Left lobe of liver (tissue), 2 donors: ENCODE measurements around the gene RGS10. TPM values are rescaled to one million over a fixed set of nuclear protein-coding genes. Genes with fewer than 3 reads are reported as not detected.
"Not testable (repeated sequence)": the region's sequence is repeated elsewhere in the genome, so short reads cannot be mapped to it uniquely, and the experiment has no call there.

Source experiments
- ATAC-seq: fragments of 200-7000 bp; cut with Tn5 transposase; one replicate; pipeline ENCODE4 v1.9.1; 2020; ENCODE audit warnings: mild to moderate bottlenecking, moderate library complexity
- DNase-seq: peaks from one replicate; pipeline ENCODE4 v3.0.0-alpha.2; 2020; ENCODE audit warnings: low spot score
- total RNA-seq: library from RNA; stranded (reverse); gene quantifications from one replicate; pipeline ENCODE4 v1.2.1, GENCODE V29; 2021
- donor health status: DM: no; HTN: no; CAD: no; lungs with moderate emphysema.
- donor health status: DM: no; HTN: yes; CAD: no.

RGS10 gene
- total RNA-seq, 1 donor from 2014 or later = 1.3 TPM

DNA sequence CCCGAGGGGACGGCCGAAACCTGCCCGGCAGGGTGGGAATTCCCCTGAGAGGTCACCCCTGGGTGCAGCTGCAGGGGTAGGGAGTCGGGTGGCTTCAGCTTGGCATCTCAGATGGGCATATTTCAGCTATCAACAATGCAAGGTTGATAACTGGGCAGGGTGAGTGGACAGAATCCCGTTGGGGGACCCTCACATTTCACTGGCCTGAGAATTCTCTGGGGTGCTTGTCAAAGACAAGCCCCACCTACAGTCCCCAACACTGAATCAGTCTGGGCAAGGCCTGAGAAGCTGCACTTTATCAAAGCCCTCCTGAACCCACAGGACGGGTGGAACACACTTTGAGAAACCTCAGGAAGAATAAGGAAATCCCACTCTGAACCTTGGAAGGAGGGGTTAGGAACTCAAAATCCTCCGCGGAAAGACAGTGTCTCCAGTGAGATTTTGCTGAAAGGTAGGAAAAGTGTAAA, 3.1 kb downstream of the RGS10 start:
- no peak for ATAC-seq

DNA sequence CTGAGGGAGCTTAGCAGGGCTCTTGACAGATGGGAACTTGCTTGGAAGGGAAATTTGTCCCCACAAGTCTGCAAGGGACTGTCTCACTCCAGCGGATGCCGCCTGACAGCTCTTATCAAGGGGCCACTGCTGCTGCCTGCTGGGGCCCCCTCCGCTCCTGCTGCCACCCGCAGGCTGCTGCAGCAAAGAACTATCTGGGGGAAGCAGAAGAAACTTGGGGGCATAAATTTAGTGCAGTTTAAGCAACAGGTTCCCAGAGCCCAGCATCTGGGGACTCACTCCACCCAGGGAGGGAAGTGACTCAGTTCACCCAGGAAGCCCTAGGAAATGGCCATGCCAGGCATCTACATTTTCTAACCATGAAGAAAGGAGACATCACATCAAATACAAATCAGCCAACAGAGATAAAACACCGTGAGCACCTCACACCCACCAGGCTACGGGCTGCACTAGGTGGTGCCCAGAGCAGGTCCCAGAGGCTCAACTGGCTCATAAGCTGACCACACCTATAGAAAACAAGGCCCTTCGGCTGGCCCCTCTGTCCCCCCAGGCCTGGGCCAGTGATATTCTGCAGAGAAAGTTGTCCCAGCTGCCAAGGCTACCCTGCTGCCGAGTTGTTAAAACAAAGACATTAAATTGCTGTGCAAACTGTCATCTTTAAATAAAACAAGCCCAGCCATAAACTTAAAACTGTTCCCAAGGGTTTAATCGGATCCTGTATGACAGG, 3.7 kb downstream of the RGS10 start:
- ATAC-seq (no peak), DNase-seq (peak; percentile 30)

More for the DNA sequence above, 3.1 kb downstream of the RGS10 start:
- peak; percentile 15 for DNase-seq

DNA sequence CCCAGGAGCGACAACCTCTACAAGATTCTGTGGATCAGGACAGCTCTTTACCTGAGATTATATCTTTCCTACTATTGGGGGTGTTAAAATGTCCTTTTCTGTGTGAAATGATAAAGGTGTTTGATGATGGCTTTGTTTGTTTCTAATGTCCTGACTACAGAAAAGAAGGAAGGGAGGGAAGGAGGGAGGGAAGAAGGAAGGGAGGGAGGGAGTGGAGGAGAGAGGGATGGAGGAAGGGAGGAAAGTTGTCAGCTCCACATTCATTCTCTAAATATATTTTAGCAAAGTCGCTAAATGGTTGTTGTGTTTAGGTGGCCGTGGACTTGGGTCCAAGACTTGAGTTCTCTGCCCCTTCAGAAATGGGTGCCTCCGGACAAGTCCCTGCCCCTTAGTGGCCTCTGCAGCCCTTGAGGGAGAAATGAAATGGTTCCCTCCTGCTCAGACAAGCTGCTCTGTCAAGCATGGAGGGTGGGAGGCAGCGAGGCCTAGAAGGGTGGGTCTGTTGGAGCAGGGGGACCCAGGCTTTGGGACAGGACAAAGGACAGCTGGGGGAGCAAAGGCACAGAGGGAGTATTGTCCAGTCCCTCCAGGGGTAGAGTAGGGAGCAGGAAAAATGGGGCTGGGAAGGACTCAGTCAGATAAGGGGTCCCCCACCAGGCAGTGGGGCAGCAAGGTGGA, 4.4 kb downstream of the RGS10 start:
- peak; percentile 37 for DNase-seq
- ATAC-seq = no peak

DNA sequence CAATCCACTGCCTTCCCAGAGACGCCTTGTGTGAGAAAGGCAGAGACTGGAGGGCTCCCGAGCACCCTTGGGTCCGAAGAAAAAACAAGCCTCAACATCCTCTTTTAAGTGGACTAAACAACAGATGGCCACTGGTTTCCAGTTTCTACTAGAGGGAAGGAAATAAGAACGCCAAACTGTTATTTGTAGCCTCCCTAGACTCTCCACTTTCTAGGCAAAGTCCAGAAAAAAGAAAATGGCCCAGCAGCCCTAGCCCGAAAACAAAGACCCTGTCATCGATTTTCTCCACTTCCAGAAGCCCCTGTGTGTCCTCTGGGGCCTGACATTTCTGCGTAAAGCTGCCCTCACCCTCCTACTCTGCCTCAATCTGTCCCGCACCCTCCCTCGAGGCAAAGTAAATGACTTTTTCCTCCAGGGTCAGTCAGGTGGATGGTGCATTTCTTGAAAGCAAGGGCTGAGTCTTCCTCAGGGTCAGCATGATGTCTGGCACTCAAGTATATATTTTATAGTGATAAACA, 6.0 kb downstream of the RGS10 start:
- DNase-seq (peak; percentile 0), ATAC-seq (no peak)

DNA sequence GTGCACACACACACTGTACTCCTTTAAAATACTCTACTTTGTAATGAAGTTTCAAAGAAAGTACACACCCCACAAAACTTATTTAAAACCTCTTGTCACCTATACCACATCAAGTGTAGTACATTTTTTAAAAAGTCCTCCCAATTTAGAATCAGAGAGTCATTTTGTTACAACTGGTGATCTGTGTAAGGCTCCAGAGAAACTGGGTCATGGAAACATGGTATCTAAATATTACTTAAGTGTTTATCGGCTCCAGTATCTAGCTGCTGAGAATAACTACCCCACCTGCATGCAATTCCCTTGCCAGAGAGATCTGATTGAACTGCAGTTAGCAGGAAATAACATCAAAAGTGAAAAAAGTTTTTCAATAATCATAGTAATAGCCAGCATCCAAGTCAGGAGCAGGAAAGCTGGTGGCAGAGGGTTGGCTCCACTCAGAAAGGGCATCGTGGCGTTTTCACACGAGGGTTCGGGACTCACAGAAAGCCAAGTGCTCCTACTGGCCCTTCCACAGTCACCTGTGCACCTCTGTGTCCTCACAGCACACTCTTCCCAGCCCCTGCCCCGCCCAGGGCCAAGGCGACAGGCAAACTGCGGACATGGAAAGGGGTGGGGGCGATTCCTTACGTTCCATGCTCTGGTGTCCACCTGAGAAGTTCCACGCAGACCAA, 6.5 kb downstream of the RGS10 start:
- ATAC-seq = no peak
- no peak for DNase-seq

DNA sequence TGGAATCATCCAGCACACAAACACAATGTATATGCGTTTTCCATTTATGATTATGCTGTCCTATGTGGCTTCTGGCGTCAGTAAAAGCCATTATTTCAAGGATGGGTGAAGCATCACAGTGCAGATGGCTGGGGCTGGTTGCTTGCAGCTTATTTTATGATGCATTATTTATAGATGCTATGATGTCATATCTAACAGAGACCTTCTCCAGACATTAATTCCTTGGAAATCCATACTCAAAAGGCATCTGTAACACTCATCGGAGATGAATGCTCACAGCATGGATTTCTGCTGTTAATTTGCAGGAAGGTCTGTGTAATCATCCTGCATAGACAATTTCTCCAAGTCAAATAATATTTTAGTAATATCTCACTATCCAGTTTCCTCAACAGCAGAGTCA, 7.2 kb downstream of the RGS10 start:
- no peak for ATAC-seq
- DNase-seq = no peak

DNA sequence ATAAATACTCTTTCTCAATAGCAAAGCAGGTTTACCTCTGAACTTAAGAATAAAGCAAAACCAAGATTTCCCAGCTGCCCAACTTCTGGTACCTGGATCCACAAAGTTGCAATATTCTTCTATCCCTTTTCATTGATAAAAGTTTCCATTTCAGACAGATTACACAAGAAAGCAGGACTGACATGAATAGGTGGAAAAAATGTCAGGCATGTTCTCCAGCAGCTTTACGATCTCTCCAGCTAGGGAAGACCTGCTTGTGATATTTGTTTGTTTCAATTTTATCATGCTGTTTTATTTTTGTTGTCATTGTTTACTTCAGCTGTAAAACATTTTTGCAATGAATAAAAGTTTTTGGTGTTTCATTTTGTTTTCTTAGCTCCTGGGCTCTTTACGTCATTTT, 9.0 kb downstream of the RGS10 start:
- ATAC-seq (no peak), DNase-seq (no peak)

DNA sequence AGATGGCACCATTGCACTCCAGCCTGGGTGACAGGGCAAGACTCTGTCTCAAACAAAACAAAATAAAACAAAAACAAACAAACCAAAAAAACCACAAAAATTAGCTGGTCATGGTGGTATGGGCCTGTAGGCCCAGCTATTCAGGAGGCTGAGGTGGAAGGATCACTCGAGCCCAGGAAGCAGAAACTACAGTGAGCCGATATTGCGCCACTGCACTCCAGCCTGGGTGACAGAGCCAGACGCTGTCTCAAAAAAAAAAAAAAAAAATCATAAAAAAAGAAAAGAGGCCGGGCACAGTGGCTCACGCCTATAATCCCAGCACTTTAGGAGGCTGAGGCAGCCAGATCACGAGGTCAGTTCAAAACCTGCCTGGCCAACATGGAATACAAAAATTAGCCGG, 9.7 kb downstream of the RGS10 start:
- not testable (repeated sequence) for DNase-seq, ATAC-seq

DNA sequence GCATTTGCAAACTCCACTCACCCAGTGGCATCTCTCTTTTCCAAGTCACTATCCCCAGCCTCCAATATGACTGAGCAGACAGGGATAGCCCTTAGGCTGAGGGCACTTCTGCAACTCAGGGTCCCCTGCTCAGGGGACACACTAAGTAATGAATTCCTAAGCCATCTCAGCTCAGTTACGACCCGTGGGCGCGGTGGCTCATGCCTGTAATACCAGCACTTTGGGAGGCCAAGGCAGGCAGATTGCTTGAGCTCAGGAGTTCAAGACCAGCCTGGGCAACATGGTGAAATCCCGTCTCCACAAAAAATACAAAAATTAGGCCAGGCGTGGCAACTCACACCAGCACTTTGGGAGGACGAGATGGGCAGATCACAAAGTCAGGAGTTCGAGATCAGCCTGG, 10.3 kb downstream of the RGS10 start:
- ATAC-seq, DNase-seq: not testable (repeated sequence)

DNA sequence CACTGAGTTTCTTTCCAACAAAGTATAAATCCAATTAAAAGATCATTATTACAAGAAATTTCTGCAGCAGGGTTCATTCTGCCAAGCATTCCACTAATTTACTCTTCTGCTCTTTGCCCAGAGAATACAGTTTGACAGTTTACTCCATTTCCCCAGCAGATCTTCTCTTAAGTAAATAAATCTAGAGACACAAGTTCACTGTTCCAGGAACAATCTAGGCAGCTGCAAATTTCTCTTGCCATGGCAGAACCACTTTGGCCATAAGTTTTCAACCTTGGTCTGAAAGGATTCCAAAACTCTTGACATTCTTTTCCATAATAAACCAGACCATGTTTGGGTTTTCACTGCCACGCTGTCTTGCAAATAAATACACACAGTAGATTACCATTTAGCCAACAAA, 11.5 kb downstream of the RGS10 start:
- DNase-seq (no peak), ATAC-seq (no peak)

DNA sequence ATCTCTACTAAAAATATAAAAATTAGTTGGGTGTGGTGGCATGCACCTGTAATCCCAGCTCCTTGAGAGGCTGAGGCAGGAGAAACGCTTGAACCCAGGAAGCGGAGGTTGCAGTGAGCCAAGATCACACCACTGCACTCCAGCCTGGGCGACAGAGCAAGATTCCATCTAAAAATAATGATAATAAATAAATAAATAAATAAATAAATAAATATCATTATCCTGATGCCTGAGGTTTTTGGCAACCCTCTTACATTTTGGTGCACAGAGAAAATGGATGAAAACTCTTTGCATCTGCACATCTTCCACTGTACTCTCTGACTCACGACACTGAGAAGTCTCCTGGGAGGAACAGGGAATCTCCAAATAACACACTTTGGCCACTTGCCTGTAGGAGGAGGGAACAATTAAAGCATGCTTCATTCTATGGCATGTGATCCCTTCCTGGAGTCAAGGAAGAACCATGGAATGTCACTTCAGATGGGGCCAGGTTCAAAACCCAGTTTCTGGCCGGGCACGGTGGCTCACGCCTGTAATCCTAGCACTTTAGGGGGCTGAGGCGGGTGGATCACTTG, 13.8 kb downstream of the RGS10 start:
- DNase-seq, ATAC-seq: not testable (repeated sequence)

DNA sequence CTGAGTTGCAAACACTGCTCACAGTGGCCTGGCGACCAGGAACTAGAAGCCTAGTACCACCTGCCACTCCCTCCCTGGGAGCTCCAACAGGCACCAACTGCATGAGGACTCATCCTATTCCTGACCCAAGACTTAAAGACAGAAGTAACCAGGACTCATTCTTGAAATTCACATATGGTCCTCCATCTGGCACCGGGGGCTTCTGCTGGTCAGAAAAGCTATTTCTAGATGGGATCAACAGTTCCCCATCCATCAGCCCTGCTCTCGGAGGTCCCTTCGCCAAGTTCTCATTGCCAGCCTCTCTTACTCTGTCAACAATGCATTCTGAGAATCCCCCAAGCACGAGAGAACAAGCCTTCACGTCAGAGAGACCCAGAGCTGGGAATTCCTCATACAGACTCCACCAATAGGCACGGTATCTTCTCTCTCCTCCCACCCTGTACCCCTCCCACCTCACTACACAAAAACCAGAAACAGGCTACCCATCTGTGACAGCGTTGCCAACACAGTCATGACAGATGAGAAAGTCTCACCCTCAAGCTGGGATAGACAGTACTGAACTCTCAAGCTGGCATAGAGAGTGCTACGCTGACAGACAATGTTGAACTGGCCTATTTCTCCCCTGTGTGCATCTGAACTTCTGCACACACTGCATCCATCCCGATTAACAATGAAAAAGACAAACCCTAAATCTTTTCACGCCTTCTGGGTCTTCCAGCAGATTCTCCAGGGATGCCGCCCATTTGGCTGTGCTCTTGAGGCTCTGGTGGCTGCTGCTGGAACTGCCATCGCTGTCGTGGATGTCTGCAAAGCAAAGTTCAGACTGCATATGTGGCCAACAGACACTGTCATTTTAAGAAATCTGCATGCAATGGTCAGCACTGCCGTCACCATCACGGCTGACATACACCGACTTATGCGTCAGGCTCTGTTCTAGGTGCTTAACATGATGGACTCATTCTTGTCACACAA, 15.6 kb downstream of the RGS10 start:
- no peak for DNase-seq
- no peak for ATAC-seq

DNA sequence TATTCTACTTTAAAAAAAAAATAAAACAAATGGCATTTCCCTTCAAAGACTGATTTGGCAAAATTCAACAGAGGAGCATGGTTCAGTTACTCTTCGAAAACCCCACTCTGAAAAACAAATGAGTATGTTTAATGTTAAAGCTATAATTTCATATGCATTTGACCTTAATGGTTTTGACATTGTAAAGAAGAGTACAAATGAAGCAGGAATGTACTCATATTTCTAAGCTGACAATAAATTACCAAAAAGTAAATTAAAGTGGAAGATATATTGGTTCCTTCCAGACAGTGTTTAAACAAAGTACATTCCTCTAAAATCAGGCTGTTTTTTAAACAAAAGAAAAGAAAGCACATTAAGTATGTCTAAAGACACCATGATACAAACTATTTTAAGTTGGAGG, 16.4 kb downstream of the RGS10 start:
- ATAC-seq (no peak), DNase-seq (no peak)

DNA sequence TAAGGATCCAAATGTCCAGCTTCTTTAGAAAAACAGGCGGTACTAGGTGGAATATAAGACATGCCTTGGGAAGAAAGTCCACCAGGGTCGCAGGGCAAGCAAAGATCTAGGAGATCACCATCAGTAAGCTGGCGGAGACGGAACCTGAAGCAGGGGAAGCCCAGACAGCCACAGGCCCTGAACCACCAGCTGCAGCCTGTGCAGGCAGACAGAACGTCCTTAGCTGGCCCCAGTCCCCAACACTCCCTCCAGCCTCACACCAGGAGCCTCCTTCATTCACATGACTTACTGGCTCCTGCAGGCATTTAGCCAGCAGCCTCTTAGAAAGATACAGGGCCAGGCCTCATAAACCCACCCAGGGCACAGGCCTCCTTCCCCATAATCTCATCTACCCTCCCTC, 17.4 kb downstream of the RGS10 start:
- ATAC-seq (no peak), DNase-seq (no peak)

DNA sequence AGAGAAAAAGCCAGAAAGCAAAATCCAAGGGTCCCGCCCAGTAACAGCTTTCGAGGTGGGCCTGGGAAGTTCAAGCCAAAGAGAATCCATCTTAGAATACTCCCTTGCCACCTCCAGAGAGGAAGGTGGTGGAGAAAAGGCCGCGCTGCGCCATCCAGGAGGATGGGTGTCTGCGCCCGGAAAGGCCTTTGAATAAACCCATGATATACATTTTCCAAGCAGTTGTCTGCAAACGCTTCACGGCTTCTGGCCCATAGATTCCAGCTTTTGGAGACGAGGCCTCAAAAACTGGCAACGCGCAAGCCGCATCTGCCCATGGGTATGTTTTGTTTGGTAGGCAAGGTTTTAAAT, 17.8 kb downstream of the RGS10 start:
- ATAC-seq (no peak), DNase-seq (no peak)

DNA sequence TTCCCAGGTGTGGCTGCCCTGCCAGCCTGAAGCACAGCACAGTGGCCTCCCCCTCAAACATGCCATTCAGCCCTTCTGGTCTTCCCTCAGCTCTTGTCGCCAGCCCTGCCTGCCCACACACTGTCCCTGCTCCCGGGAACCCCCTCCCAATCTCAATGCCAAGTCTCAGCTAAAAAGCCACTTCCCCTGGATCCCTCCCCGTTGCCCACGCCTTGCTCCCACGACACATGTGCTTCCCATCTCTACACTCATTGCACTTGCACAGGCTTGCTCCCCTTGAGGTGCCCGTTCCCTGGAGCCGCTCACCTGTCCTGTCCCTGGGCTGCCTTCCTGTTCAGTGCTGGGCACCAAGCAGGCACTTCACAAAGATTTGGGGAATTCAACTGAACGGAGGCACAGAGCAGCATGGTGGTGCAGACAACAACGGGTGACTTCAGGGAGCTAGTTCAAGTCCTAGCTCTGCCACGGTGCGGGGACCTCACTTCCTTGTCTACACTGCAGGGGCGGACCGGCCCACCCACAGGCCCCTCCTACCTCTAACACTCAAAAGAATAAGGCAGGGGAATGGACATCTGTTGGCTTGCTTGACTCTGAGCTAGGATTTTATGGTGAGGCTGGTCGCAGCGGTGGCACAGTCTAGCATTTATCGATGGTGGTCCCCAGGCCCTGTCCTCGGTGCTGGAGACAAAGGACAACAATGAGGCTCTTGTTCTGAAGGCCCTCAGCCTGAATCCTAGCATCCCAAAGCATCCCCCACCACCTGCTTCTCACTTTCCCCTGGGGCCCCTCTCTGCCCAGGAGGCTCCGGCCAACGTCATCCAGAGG, 18.4 kb downstream of the RGS10 start:
- ATAC-seq = no peak
- no peak for DNase-seq

DNA sequence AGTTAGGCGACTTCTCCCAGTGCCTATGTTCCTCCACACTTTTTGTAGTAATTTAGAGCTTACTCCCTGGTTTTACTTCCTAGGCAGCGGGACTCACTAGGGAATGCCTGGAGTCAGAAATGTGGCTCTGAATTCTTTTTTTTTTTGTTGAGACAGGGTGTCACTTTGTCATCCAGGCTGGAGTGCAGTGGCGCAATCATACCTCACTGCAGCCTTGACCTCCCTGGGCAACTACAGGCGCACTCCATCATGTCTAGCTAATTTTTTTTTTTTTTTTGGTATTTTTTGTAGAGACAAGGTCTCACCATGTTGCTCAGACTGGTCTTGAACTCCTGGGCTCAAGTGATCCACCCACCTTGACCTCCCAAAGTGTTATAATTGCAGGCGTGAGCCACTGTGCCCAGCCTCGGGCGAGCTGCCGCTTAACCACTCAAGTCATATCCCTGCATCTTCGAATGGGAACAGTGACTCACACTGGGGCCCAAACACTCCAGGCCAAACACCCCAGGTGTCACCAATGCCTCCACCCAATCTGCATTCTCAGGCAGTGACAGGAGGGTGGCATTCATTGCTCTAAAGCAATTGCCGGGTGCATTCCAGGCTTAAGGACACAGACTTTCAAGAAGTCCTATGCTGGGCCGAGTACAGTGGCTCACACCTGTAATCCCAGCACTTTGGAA, 19.6 kb downstream of the RGS10 start:
- DNase-seq (no peak), ATAC-seq (no peak)

DNA sequence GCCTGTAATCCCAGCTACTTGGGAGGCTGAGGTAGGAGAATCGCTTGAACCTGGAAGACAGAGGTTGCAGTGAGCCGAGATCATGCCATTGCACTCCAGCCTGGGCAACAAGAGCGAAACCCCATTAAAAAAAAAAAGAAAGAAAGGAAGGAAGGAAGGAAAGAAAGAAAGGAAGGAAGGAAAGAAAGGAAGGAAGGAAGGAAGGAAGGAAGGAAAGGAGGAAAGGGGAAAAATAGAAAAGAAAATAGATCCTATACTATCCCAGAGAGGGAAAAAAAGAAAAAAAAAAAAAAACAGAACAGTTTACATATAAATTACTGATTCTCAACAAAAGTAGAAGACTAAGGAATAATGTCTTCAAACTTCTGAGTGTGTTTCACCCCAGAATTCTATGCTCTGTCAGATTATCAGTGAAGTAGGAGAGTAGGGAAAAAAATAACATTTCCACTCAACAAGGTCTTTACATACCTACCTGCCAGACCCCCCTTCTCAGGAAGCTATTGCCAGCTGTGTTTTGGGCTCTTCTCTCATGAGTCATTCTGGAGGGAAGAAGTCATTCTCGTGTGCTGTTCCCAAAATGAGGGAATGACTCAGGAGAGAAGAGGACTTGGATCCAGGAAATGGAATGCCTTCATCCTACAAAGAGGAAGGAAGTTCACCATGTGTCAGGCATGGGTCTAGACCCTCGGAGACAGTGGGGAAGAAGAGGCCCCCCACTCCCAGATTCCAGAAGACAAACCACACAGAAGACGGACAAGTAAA, 20.9 kb downstream of the RGS10 start:
- no peak for ATAC-seq
- no peak for DNase-seq
